Kidney epithelial cell (primary cell): ENCODE results near the gene LRRC9. TPM values are rescaled to one million over a fixed set of nuclear protein-coding genes. Genes with fewer than 3 reads are reported as not detected.

Source experiments
- DNase-seq: peaks from one replicate; pipeline ENCODE4 v3.0.0-alpha.2; 2010; ENCODE audit warnings: low read depth
- H3K27me3 ChIP-seq: 2 replicates; pipeline ENCODE4 v1.6.0; 2011; ENCODE audit warnings: low read length; ENCODE audit not compliant: control insufficient read depth, insufficient read depth
- H3K36me3 ChIP-seq: 2 replicates; pipeline ENCODE4 v1.5.1; 2011; ENCODE audit warnings: low read length; ENCODE audit not compliant: control insufficient read depth, insufficient read depth
- H3K4me3 ChIP-seq: 2 replicates; pipeline ENCODE4 v1.5.1; 2011; ENCODE audit warnings: low read depth, mild to moderate bottlenecking, control low read depth, low read length
- total RNA-seq: library from RNA; depleted of rRNA; stranded (reverse); fragments of >200 nt; gene quantifications from 2 replicates; pipeline ENCODE4 v1.2.3, GENCODE V29; 2015
- TF ChIP-seq, protein P1 (sequence below): IDR thresholded peaks from 2 replicates; pipeline ENCODE4 v1.5.1; 2011; ENCODE audit warnings: mild to moderate bottlenecking, moderate library complexity, low read length, control low read depth, inconsistent platforms; ENCODE audit not compliant: insufficient read depth, poor library complexity, severe bottlenecking

The LRRC9 gene
- total RNA-seq, 1 donor from 2014 or later = not detected

DNA sequence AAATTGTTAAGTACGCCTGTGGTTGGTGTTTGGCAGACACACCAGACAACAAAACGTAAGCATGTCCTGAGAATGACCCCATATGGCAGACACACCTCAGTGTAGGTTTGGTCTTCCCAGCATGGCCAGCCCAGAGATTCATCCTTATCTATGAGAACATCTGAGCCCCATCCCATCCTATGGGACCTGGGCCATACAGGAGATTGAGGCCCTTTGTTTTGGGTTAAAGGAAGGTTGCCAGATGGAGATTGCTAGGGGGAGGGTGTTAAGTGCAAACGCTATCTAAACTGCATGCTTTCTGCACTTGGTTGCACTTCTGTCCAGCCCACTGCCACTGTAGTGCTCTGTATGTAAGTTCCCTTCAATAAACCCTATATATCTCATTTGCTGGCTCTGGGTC lies 167.7 kb downstream of the LRRC9 start:
- Histone ChIP-seq H3K36me3 (no peaks in the 10 kb centered on the region), H3K4me3 (no peak overlapping the region), H3K27me3 (no peaks in the 10 kb centered on the region)
- no peak for DNase-seq
- TF ChIP-seq, protein P1, sequence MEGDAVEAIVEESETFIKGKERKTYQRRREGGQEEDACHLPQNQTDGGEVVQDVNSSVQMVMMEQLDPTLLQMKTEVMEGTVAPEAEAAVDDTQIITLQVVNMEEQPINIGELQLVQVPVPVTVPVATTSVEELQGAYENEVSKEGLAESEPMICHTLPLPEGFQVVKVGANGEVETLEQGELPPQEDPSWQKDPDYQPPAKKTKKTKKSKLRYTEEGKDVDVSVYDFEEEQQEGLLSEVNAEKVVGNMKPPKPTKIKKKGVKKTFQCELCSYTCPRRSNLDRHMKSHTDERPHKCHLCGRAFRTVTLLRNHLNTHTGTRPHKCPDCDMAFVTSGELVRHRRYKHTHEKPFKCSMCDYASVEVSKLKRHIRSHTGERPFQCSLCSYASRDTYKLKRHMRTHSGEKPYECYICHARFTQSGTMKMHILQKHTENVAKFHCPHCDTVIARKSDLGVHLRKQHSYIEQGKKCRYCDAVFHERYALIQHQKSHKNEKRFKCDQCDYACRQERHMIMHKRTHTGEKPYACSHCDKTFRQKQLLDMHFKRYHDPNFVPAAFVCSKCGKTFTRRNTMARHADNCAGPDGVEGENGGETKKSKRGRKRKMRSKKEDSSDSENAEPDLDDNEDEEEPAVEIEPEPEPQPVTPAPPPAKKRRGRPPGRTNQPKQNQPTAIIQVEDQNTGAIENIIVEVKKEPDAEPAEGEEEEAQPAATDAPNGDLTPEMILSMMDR = no peak

DNA sequence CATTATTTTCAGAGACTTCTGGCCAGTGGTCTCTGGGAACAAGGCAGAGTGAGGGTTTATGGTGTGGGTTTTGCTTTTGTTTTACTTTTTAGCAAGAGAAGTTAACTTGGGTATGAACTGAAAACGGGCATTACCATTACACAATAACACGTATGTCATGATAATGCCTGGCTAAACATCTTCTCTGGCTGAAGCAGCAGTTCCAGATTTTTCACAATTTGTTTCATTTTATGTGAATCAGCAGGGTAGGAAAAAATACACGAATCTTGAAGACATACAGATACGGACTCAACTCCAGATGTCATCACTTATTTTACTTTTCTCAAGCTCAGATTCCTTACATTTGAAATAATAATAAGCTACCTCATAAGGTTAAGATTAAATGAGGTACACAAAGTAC lies 169.3 kb downstream of the LRRC9 start:
- Histone ChIP-seq H3K4me3 (no peak overlapping the region), H3K27me3 (no peaks in the 10 kb centered on the region), H3K36me3 (no peaks in the 10 kb centered on the region)
- DNase-seq = no peak
- TF ChIP-seq, protein P1 = no peak

DNA sequence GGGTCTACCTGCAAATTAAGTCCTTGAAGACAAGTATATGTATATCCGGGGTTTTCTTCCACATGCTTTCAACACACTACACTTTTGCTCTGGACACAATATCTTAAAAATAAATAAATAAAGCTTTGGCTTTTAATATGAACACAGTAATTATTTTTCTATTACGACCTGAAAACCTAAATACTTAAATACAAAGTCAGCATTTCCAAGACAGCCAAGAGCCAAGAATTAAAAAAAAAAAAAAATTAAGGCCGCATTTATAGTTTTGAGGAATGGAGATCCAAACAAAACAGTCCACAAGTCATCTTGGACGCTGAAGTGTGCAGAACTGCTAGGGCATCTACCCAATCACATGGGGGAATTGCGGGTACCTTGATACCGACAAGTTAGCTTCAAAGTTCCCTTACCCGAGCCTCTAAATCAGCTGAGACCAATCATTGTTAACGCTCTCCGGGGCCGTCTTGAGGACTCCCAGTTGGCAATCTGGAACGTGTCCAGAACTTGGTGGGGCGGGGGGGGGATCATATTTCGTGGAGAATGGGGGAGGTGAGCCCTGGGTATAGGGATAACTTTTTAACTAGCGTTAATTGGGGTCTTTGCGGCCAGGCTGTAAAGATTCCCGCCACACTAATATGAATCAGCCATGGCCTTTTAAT lies 171.0 kb downstream of the LRRC9 start:
- TF ChIP-seq, protein P1 = no peak
- no peak for DNase-seq
- Histone ChIP-seq H3K36me3 (no peaks in the 10 kb centered on the region), H3K4me3 (peak overlapping the region; percentile 97), H3K27me3 (no peaks in the 10 kb centered on the region)

GRCh38 chr14:60091550-60092525 lies 171.9 kb downstream of the LRRC9 start, which contains the start of gene PCNX4:
Gene PCNX4 (plus strand): TSS chr14:60091923. CDS start chr14:60107639, 15,716 bp downstream.
- DNase-seq = peak; percentile 88

GRCh38 chr14:60092526-60092920 lies 172.6 kb downstream of the LRRC9 start:
- Histone ChIP-seq H3K27me3 (no peaks in the 10 kb centered on the region), H3K4me3 (peak overlapping the region; percentile 97), H3K36me3 (no peaks in the 10 kb centered on the region)
- DNase-seq = no peak
- TF ChIP-seq, protein P1 = no peak

More at GRCh38 chr14:60091550-60092525, 171.9 kb downstream of the LRRC9 start, which contains the start of gene PCNX4:
- Histone ChIP-seq H3K4me3 (peak within 1 kb of the TSS; percentile 97), H3K27me3 (no peaks in the 10 kb centered on the region), H3K36me3 (no peaks in the 10 kb centered on the region)
- TF ChIP-seq, protein P1 = no peak
